ES-I3 (cell line): ENCODE data around the gene FAM13A.

Experiments used
- H3K36me3 ChIP-seq: 2 replicates; pipeline ENCODE4 v1.6.1; 2013; ENCODE audit warnings: mild to moderate bottlenecking, low read length, control low read depth, moderate library complexity; ENCODE audit not compliant: insufficient read depth
- H3K4me1 ChIP-seq: 2 replicates; pipeline ENCODE4 v1.6.1; 2013; ENCODE audit warnings: mild to moderate bottlenecking, control low read depth, low read length; ENCODE audit not compliant: insufficient read depth
- H3K9ac ChIP-seq: 2 replicates; pipeline ENCODE4 v1.6.1; 2013; ENCODE audit warnings: low read depth, mild to moderate bottlenecking, low read length, moderate library complexity
- H3K9me3 ChIP-seq: 2 replicates; pipeline ENCODE4 v1.6.1; 2013; ENCODE audit warnings: mild to moderate bottlenecking, low read length, moderate library complexity; ENCODE audit not compliant: control insufficient read depth, insufficient read depth

FAM13A gene

DNA sequence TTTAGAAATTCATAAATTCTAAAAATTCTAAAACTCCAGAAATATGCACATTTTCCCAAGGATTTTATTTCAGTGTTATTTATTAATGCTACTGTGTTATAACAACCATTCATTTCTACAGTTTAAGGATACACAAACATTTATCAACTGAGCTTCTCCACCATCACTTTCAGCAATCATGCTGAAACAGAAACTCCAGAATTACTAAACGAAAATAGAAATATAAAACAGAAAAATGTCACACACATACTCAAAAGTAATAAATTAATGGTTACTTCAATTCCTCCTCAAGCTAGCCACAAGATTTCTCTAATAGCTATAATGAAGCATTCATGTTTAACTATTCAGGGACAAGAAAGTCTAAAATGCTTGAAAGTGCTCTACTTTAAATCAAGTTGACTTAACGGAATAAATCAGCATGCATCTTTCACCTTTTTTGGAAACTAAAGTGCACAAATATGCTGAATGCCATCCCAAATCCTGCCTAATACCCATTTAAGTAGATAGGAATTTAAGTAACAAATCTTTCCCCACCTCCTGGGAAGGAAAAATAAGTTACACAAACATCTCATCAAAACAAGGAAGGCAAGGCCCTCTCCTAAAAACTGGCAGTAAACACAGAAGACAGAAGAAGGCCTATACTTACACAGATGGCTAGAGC is 563 bp downstream of the FAM13A start:
- Histone ChIP-seq H3K9me3 (peaks cover 3% of the 10 kb centered on the region; the same call in 1 of the 2 replicates), H3K9ac (peak overlapping the region; percentile 73), H3K4me1 (0 out of 2 replicates have a peak, but pooled peaks cover 6% of the 10 kb centered on the region), H3K36me3 (no peaks in the 10 kb centered on the region)

DNA sequence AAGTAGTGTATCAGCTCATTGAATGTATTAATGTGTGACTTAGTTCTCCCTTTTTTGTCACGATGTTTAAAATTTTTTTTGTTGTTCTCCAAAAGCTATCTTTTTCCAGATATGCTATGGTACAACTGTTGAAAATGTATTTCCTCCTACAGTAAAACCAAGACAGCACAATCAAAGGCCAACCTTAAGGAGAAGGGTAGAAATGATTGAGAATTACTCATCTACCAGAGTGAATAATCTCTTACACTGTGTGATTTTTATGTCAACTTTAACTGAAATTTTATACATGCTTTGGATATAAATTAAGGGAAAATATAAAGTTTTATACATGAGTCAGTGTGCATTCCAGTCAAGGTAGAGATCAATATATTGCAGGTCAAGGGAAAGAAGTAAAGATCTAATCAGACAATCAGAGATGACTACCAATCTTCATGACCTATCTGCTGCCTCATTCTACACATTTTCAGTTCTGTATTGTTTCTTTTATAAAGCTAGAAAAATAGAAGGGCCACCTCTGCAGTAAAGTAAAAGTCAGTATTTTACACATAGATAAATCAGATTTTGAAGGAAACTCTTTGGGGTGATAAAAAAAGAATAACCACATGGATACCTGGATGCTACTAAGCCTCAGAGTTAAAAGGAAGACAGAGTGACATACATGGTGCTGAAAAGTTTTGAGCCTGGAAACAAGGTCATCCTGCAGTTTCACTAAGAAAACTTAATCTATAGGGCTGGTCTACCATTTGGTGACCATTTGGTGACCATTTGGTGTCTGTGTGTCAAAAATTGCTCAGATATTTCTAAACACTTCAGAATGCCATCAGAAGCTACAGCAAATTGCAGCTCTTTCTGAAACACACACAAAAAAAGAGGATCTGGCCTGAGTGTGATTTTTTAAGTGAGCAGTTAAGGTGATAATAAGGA is 1.6 kb downstream of the FAM13A start:
- Histone ChIP-seq H3K9me3 (peaks cover 3% of the 10 kb centered on the region; the same call in 1 of the 2 replicates), H3K4me1 (0 out of 2 replicates have a peak, but pooled peaks cover 6% of the 10 kb centered on the region), H3K36me3 (no peaks in the 10 kb centered on the region), H3K9ac (peak overlapping the region; percentile 73)

- Histone ChIP-seq H3K9me3 (peaks cover 3% of the 10 kb centered on the region; the same call in 1 of the 2 replicates), H3K9ac (no peak overlapping the region)
Measured at GRCh38 chr4:89054627-89055026, 2.4 kb downstream of the FAM13A start.

GRCh38 chr4:89049853-89050252 is 7.1 kb downstream of the FAM13A start:
- 0 out of 2 replicates have a peak, but pooled peaks cover 6% of the 10 kb centered on the region for H3K4me1 ChIP-seq
- H3K9me3 ChIP-seq, result peaks cover 3% of the 10 kb centered on the region; the same call in 1 of the 2 replicates
- no peak overlapping the region for H3K9ac ChIP-seq
- no peaks in the 10 kb centered on the region for H3K36me3 ChIP-seq

More at GRCh38 chr4:89054627-89055026, 2.4 kb downstream of the FAM13A start:
- 0 out of 2 replicates have a peak, but pooled peaks cover 6% of the 10 kb centered on the region for H3K4me1 ChIP-seq
- H3K36me3 ChIP-seq, result no peaks in the 10 kb centered on the region

- Histone ChIP-seq H3K4me1 (0 out of 2 replicates have a peak, but pooled peaks cover 6% of the 10 kb centered on the region), H3K9ac (no peak overlapping the region), H3K9me3 (peaks cover 3% of the 10 kb centered on the region; the same call in 1 of the 2 replicates), H3K36me3 (no peaks in the 10 kb centered on the region)
Measured at GRCh38 chr4:89048906-89049601, 7.9 kb downstream of the FAM13A start.

GRCh38 chr4:89044147-89044900 is 12.7 kb downstream of the FAM13A start:
- Histone ChIP-seq H3K9ac (no peak overlapping the region), H3K36me3 (no peaks in the 10 kb centered on the region), H3K4me1 (no peaks in the 10 kb centered on the region), H3K9me3 (no peaks in the 10 kb centered on the region)

GRCh38 chr4:89042055-89042454 is 14.9 kb downstream of the FAM13A start:
- Histone ChIP-seq H3K36me3 (no peaks in the 10 kb centered on the region), H3K4me1 (no peaks in the 10 kb centered on the region), H3K9ac (no peak overlapping the region), H3K9me3 (peaks cover 4% of the 10 kb centered on the region; the same call in 1 of the 2 replicates)

DNA sequence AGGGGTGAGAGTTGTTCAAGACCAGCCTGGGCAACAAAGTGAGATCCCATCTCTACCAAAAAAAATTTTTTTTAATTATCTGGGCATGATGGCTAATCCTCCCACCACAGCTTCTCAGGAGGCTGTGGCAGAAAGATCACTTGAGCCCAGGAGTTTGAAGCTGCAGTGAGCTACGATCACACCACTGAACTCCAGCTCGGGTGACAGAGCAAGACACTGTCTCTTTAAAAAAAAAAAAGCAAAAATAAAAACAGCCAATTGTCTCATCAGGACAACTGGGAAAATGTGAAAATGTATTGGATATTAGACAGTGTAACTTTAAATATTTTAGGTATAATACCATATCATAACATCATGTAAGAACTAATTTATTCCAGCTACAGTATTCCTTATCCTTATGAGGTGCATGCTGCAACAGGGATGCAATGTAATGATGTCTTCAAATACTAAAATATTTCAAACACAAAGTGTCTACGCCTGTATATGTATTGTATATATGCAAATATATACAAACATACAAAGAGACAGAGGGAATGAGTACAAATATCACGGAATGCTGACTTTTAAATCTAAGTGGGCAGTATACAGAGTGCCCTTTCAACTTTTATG is 17.2 kb downstream of the FAM13A start:
- Histone ChIP-seq H3K4me1 (no peaks in the 10 kb centered on the region), H3K9me3 (peaks cover 19% of the 10 kb centered on the region), H3K9ac (no peak overlapping the region), H3K36me3 (no peaks in the 10 kb centered on the region)

- Histone ChIP-seq H3K9me3 (peaks cover 19% of the 10 kb centered on the region), H3K36me3 (no peaks in the 10 kb centered on the region), H3K4me1 (no peaks in the 10 kb centered on the region), H3K9ac (no peak overlapping the region)
Measured at GRCh38 chr4:89036535-89036934, 20.4 kb downstream of the FAM13A start.

DNA sequence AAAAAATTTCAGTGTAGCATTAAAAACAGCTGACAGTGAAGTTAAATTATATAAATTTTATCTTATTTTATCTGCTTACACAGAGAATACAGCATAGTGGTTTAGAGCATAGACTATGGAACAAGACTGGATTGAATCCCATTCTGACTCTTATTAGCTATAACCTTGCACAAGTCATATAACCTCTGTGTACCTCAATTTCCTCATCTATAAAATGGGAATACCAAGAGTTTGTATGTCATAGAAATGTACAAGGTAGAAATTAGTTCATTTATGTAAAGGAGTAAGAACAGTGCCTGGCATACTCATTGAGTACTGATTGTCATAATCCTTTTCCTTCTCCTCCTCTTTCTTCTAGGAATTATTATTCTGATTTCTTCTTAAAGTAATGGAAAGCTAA is 25.7 kb downstream of the FAM13A start:
- Histone ChIP-seq H3K9me3 (peaks cover 9% of the 10 kb centered on the region; the same call in 1 of the 2 replicates), H3K9ac (no peak overlapping the region), H3K36me3 (no peaks in the 10 kb centered on the region; the same call in 1 of the 2 replicates), H3K4me1 (no peaks in the 10 kb centered on the region)

GRCh38 chr4:89029591-89029990 is 27.4 kb downstream of the FAM13A start:
- no peak overlapping the region for H3K9ac ChIP-seq
- no peaks in the 10 kb centered on the region; the same call in 1 of the 2 replicates for H3K36me3 ChIP-seq
- no peaks in the 10 kb centered on the region for H3K4me1 ChIP-seq

DNA sequence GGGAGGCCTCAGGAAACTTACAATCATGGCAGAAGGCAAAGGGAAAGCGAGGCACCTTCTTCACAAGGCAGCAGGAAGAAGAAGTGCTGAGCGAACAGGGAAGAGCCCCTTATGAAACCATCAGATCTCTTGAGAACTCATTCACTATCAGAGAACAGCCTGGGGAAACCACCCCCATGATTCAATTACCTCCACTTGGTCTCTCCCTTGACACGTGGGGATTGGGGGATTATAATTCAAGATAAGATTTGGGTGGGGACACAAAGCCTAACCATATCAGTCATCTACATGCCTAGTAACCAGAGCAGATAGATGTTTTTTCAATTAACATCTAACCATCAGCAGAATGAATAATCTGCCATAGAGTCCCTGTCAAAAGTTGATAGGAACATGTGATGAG is 30.4 kb downstream of the FAM13A start:
- no peaks in the 10 kb centered on the region for H3K9me3 ChIP-seq
- H3K36me3 ChIP-seq, result no peaks in the 10 kb centered on the region; the same call in 1 of the 2 replicates
- no peak overlapping the region for H3K9ac ChIP-seq
- no peaks in the 10 kb centered on the region for H3K4me1 ChIP-seq

More at GRCh38 chr4:89029591-89029990, 27.4 kb downstream of the FAM13A start:
- H3K9me3 ChIP-seq, result no peaks in the 10 kb centered on the region

GRCh38 chr4:89024051-89024675 is 32.8 kb downstream of the FAM13A start:
- H3K4me1 ChIP-seq, result no peaks in the 10 kb centered on the region
- H3K36me3 ChIP-seq, result no peaks in the 10 kb centered on the region; the same call in 1 of the 2 replicates
- H3K9me3 ChIP-seq, result no peaks in the 10 kb centered on the region
- no peak overlapping the region for H3K9ac ChIP-seq
